Epithelial cell of esophagus (primary cell): ENCODE data around the gene TFDP1.

Experiments
- DNase-seq: peaks from one replicate; pipeline ENCODE4 v3.0.0; 2010; ENCODE audit warnings: low read depth
- H3K4me3 ChIP-seq: 2 replicates; pipeline ENCODE4 v1.5.1; 2011; ENCODE audit warnings: mild to moderate bottlenecking, low read length, control low read depth
- TF ChIP-seq, protein P1 (sequence below): IDR thresholded peaks from 2 replicates; pipeline ENCODE4 v1.5.1; 2011; ENCODE audit warnings: low read depth, mild to moderate bottlenecking, low read length, control low read depth, inconsistent platforms; ENCODE audit not compliant: insufficient read depth; ENCODE audit errors: missing control alignments

The TFDP1 gene

GRCh38 chr13:113545455-113545930 lies 39.1 kb upstream of the TFDP1 start:
- H3K4me3 ChIP-seq: no peak overlapping the region
- peak; percentile 30 for DNase-seq
- TF ChIP-seq, protein P1, sequence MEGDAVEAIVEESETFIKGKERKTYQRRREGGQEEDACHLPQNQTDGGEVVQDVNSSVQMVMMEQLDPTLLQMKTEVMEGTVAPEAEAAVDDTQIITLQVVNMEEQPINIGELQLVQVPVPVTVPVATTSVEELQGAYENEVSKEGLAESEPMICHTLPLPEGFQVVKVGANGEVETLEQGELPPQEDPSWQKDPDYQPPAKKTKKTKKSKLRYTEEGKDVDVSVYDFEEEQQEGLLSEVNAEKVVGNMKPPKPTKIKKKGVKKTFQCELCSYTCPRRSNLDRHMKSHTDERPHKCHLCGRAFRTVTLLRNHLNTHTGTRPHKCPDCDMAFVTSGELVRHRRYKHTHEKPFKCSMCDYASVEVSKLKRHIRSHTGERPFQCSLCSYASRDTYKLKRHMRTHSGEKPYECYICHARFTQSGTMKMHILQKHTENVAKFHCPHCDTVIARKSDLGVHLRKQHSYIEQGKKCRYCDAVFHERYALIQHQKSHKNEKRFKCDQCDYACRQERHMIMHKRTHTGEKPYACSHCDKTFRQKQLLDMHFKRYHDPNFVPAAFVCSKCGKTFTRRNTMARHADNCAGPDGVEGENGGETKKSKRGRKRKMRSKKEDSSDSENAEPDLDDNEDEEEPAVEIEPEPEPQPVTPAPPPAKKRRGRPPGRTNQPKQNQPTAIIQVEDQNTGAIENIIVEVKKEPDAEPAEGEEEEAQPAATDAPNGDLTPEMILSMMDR: no peak

DNA sequence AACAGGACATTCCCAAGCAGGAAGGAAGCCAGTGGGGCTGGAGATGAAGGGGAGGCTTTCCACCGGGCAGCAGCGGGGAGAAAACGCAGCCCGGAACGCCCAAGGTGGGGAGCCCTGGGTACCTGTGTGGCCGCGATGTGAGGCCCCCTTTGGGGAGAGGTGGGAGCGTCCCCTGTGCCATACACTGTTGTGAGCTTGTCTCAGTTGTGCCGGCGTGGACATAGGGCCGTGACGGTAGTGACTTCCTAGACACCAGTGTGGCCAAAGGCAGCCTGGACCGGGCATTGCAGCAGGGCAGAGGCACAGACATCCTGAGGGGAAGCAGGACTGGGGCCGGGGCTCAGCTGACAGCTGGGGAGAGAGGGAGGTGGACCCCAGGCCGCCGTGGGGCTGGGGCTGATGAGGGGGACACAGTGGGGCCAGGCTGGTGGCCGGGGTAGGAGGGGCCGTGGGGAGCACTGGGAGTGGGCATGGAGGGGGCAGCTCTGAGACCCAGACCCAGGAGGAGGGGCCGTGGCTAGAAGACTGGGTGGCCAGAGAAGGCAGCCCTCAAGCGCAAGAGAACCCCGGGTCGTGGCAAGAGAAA lies 38.5 kb upstream of the TFDP1 start:
- DNase-seq: no peak
- TF ChIP-seq, protein P1: no peak
- no peak overlapping the region for H3K4me3 ChIP-seq

- no peak overlapping the region for H3K4me3 ChIP-seq
- no peak for DNase-seq
- TF ChIP-seq, protein P1: no peak
These were observed 37.8 kb upstream of the TFDP1 start for GRCh38 chr13:113546571-113547237.

- TF ChIP-seq, protein P1: no peak
- no peak overlapping the region for H3K4me3 ChIP-seq
- DNase-seq: no peak
These were observed 37.1 kb upstream of the TFDP1 start for GRCh38 chr13:113547238-113547971.

DNA sequence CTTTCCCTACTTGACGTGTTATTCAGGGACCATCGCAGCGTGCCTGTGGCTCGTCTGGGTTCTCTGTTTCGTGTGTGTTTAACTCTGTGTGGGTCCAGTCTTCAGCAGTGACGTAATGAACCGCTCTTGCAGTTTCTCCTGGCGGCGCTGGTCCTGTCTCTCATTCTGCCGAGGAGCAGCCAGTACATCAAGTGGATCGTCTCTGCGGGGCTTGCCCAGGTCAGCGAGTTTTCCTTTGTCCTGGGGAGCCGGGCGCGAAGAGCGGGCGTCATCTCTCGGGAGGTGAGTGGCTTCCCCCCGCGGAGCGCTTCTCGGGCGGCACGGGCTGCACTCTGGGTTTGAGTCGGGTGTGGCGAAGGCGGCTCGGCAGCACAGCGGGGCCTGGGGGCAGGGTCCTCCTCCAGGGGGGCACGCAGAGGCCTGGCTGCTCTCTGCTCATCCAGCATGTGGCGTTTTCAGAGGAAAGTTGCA lies 36.3 kb upstream of the TFDP1 start:
- H3K4me3 ChIP-seq: no peak overlapping the region
- DNase-seq: no peak
- TF ChIP-seq, protein P1: no peak

DNA sequence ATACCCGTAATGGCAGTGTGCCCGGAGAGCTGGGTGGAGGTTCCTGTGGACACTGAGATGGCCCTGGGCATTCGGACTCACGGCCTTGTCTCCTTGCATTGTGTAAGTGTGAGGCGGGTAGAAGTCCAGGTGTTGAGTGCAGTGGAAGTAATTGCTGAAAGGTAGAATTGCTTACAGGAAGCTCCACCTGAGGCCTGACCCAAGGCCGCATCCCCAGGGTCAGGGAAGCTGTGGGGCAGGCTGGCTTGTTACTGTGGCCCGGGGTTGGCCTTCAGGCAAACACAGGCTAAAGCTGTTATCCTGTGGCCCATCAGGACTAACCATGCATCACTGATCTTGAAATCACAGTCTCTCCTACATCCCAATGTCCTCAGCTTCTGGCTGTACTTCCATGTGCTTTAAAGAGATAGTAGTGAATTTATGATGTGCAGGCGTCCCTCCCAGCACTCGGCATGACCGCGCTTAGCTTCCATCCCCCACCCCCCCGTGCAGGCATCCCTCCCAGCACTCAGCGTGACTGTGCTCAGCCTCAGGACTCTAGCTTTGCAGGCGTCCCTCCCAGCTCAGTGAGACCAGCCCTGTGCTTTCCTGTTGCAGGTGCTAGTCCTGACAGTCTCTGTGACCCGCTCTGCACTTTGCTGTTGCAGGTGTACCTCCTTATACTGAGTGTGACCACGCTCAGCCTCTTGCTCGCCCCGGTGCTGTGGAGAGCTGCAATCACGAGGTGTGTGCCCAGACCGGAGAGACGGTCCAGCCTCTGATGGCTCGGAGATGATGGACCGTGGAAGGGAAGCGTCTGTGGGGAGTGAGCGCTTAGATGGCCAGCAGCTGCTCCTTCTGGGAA lies 35.6 kb upstream of the TFDP1 start:
- H3K4me3 ChIP-seq: no peak overlapping the region
- no peak for DNase-seq
- TF ChIP-seq, protein P1: no peak
